HepG2 (cell line): ENCODE data around the gene SULT1B1. TPM values are rescaled to one million over a fixed set of nuclear protein-coding genes. Genes with fewer than 3 reads are reported as not detected.

Experiments used
- ARID2 ChIP-seq: sonication (generic); formaldehyde crosslinking; IDR thresholded peaks from 2 replicates; pipeline ENCODE4 v1.8.1; 2022; ENCODE audit warnings: mild to moderate bottlenecking, missing genetic modification reagents, borderline replicate concordance
- HIC2 ChIP-seq: sonication (generic); formaldehyde crosslinking; IDR thresholded peaks from 2 replicates; pipeline ENCODE4 v1.9.0; 2022; ENCODE audit warnings: low read depth, missing genetic modification reagents
- IRX3 ChIP-seq: sonication (generic); formaldehyde crosslinking; IDR thresholded peaks from 2 replicates; pipeline ENCODE4 v1.8.1; 2023; ENCODE audit warnings: mild to moderate bottlenecking, low read depth, missing genetic modification reagents, borderline replicate concordance
- KLF11 ChIP-seq: IDR thresholded peaks from 2 replicates; pipeline ENCODE4 v1.6.1; 2016; ENCODE audit warnings: missing compliant biosample characterization
- NFAT5 ChIP-seq: sonication (generic); formaldehyde crosslinking; IDR thresholded peaks from 2 replicates; pipeline ENCODE4 v1.4.0; 2020; ENCODE audit warnings: missing genetic modification reagents
- NR2C2 ChIP-seq: sonication (generic); formaldehyde crosslinking; IDR thresholded peaks from 2 replicates; pipeline ENCODE4 v1.4.0; 2020; ENCODE audit warnings: missing genetic modification reagents, mild to moderate bottlenecking, moderate library complexity, borderline replicate concordance
- REST ChIP-seq, 2 experiments: IDR thresholded peaks; 2 replicates each; pipeline ENCODE4 v1.6.1; 2011 to 2012; ENCODE audit warnings: low read length in 2 of 2, borderline replicate concordance in 1 of 2, low read depth in 1 of 2, mild to moderate bottlenecking in 1 of 2, moderate library complexity in 1 of 2
- TCF7 ChIP-seq: sonication (generic); IDR thresholded peaks from 2 replicates; pipeline ENCODE4 v1.6.1; 2016; ENCODE audit warnings: antibody characterized with exemption, low read depth
- THAP8 ChIP-seq: sonication (generic); formaldehyde crosslinking; IDR thresholded peaks from 2 replicates; pipeline ENCODE4 v1.5.1; 2020; ENCODE audit warnings: missing genetic modification reagents, mild to moderate bottlenecking, borderline replicate concordance
- TRIM24 ChIP-seq: sonication (generic); formaldehyde crosslinking; IDR thresholded peaks from 2 replicates; pipeline ENCODE4 v1.8.0; 2022; ENCODE audit warnings: mild to moderate bottlenecking, missing genetic modification reagents
- WIZ ChIP-seq: sonication (generic); formaldehyde crosslinking; IDR thresholded peaks from 2 replicates; pipeline ENCODE4 v1.5.1; 2020; ENCODE audit warnings: mild to moderate bottlenecking, missing genetic modification reagents
- ZBTB38 ChIP-seq: sonication (generic); formaldehyde crosslinking; IDR thresholded peaks from 2 replicates; pipeline ENCODE4 v1.5.1; 2020; ENCODE audit warnings: mild to moderate bottlenecking, missing genetic modification reagents
- ZNF136 ChIP-seq: sonication (generic); formaldehyde crosslinking; IDR thresholded peaks from 2 replicates; pipeline ENCODE4 v1.8.1; 2022; ENCODE audit warnings: low read depth, mild to moderate bottlenecking, moderate library complexity, missing genetic modification reagents
- ZNF780A ChIP-seq: sonication (generic); formaldehyde crosslinking; IDR thresholded peaks from 2 replicates; pipeline ENCODE4 v1.8.0; 2022; ENCODE audit warnings: mild to moderate bottlenecking, missing genetic modification reagents, moderate library complexity
- polyA plus RNA-seq, 8 experiments: library from polyadenylated mRNA; depleted of rRNA in 3 of 8; stranded (reverse) in 7 of 8; unstranded in 1 of 8; fragments of >200 nt; fragmentation: Illumina TruSeq in 4 of 8; extraction: Trizol in 4 of 8; gene quantifications; 2 replicates each; pipeline versions ENCODE4 v1.2.1 to v1.2.3, GENCODE V29; 2011 to 2016; ENCODE audit warnings: low read depth in 4 of 8, missing spikeins in 1 of 8, mixed read lengths in 1 of 8; ENCODE audit not compliant: insufficient read depth in 1 of 8
- total RNA-seq, 5 experiments: library from RNA; depleted of rRNA; stranded (reverse); fragments of >200 nt; fragmentation: Illumina TruSeq; extraction: Trizol; gene quantifications; 2 replicates each; pipeline ENCODE4 v1.2.3, GENCODE V29; 2016; ENCODE audit warnings: low read depth in 1 of 5

The SULT1B1 gene
- total and polyA plus RNA-seq, 2 of the 13 experiments (the other 11 are each of a cell fraction or from before 2014, with no cell fraction given), result 0.20 to 0.25 TPM

- TF ChIP-seq THAP8 (CRISPR knock-in tag) (no peak), TCF7 (peak; percentile 92), IRX3 (CRISPR knock-in tag) (no peak), NR2C2 (CRISPR knock-in tag) (peak; percentile 69; the same call in 1 of the 2 replicates), HIC2 (CRISPR knock-in tag) (no peak), ZNF780A (CRISPR knock-in tag) (no peak), ZNF136 (CRISPR knock-in tag) (0 out of 2 replicates have a peak, but pooled peaks have one; percentile 82), ARID2 (no peak), KLF11 (CRISPR knock-in tag) (no peak), ZBTB38 (CRISPR knock-in tag) (peak; percentile 90), REST (IDR thresholded peaks at IDR 0.05; ENCODE audit: borderline replicate concordance in 1 of 2, low read depth in 1 of 2, low read length in 2 of 2) (peak in 1 of 2 experiments; percentile 70; a peak in 2 of 4 replicates), TRIM24 (CRISPR knock-in tag) (no peak), NFAT5 (no peak), WIZ (CRISPR knock-in tag) (no peak)
These were observed 21.3 kb upstream of the SULT1B1 start (continued) for GRCh38 chr4:69781458-69782418.
